Activated T-cell treated with anti-CD3 and anti-CD28 coated beads for 24 hours (primary cell): ENCODE results near the gene TLX3.
"Not testable (repeated sequence)": the region's sequence is repeated elsewhere in the genome, so short reads cannot be mapped to it uniquely, and the experiment has no call there.

Experiments
- DNase-seq: peaks from one replicate; pipeline ENCODE4 v3.0.0-alpha.2; 2020; ENCODE audit warnings: low read depth

Gene TLX3

GRCh38 chr5:171308453-171309275 is at the start of gene TLX3:
TLX3 (plus strand) TSS chr5:171309248; CDS start chr5:171309366, 118 bp downstream.
- DNase-seq, result no peak

GRCh38 chr5:171261361-171261760 is 47.7 kb upstream of the TLX3 start:
- no peak for DNase-seq

- no peak for DNase-seq
Observed at GRCh38 chr5:171261904-171262303, 47.1 kb upstream of the TLX3 start.

GRCh38 chr5:171263181-171263580 is 45.9 kb upstream of the TLX3 start:
- no peak for DNase-seq

- DNase-seq, result no peak
Observed at GRCh38 chr5:171264843-171265242, 44.2 kb upstream of the TLX3 start.

- DNase-seq, result no peak
Observed at GRCh38 chr5:171268700-171269620, 40.1 kb upstream of the TLX3 start.

GRCh38 chr5:171269717-171270116 is 39.3 kb upstream of the TLX3 start:
- no peak for DNase-seq

GRCh38 chr5:171270136-171270535 is 38.9 kb upstream of the TLX3 start:
- DNase-seq, result no peak

GRCh38 chr5:171271798-171272197 is 37.2 kb upstream of the TLX3 start:
- DNase-seq, result no peak

GRCh38 chr5:171272996-171273970 is 35.8 kb upstream of the TLX3 start:
- no peak for DNase-seq

- DNase-seq, result no peak
Observed at GRCh38 chr5:171275841-171276544, 33.1 kb upstream of the TLX3 start.

- DNase-seq, result no peak
Observed at GRCh38 chr5:171283753-171284152, 25.3 kb upstream of the TLX3 start.

GRCh38 chr5:171285465-171285864 is 23.6 kb upstream of the TLX3 start:
- DNase-seq, result no peak

- DNase-seq, result no peak
Observed at GRCh38 chr5:171288066-171288465, 21.0 kb upstream of the TLX3 start.

- DNase-seq, result no peak
Observed at GRCh38 chr5:171291371-171291770, 17.7 kb upstream of the TLX3 start.

- no peak for DNase-seq
Observed at GRCh38 chr5:171295299-171295698, 13.7 kb upstream of the TLX3 start.

- DNase-seq, result no peak
Observed at GRCh38 chr5:171295801-171296200, 13.2 kb upstream of the TLX3 start.

GRCh38 chr5:171297941-171298340 is 11.1 kb upstream of the TLX3 start:
- not testable (repeated sequence) for DNase-seq

GRCh38 chr5:171299228-171299627 is 9.8 kb upstream of the TLX3 start:
- DNase-seq, result no peak

- DNase-seq, result no peak
Observed at GRCh38 chr5:171299851-171300250, 9.2 kb upstream of the TLX3 start.

GRCh38 chr5:171300358-171300757 is 8.7 kb upstream of the TLX3 start:
- no peak for DNase-seq
